ENCODE data around the gene ZNF385B.

The ZNF385B gene

DNA sequence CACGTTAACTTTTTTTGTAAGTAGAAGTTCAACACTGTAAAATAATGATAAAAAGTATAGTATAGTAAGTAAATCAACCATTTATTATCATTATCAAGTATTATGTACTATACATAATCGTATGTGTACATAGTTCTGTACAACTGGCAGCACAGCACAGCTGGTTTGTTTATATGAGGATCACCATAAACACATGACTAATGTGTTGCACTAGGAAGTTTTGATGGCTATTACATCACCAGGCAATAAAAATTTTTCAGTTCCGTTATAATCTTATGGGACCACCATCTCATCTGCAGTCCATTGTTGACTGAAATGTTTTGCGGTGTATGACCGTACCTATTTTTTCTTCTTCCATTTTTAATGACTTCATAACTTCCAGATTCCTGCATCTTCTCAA is 39.2 kb upstream of the ZNF385B start (continued):
- TF ChIP-seq ZNF140 (tag by site-specific recombination; IDR thresholded peaks at IDR 0.05) (no peak), ZFP41 (tag by site-specific recombination; IDR thresholded peaks at IDR 0.05; ENCODE audit: borderline replicate concordance) (no peak), ZNF660 (tag by site-specific recombination; IDR thresholded peaks at IDR 0.05) (no peak), ZNF629 (tag by site-specific recombination; IDR thresholded peaks at IDR 0.05) (peak; percentile 53; the same call in 1 of the 2 replicates), ZNF623 (tag by site-specific recombination; IDR thresholded peaks at IDR 0.05) (no peak), ZNF610 (tag by site-specific recombination; IDR thresholded peaks at IDR 0.05; ENCODE audit: borderline replicate concordance) (no peak), ZNF335 (tag by site-specific recombination; conservative IDR thresholded peaks at IDR 0.05) (no peak), GLIS1 (tag by site-specific recombination; IDR thresholded peaks at IDR 0.05) (no peak), ZNF423 (tag by site-specific recombination; IDR thresholded peaks at IDR 0.05) (no peak), ZNF664 (tag by site-specific recombination; IDR thresholded peaks at IDR 0.05) (no peak), GLI2 (tag by site-specific recombination; IDR thresholded peaks at IDR 0.05; ENCODE audit: borderline replicate concordance, low read depth) (no peak), ZFHX2 (tag by site-specific recombination; conservative IDR thresholded peaks at IDR 0.05) (no peak)

DNA sequence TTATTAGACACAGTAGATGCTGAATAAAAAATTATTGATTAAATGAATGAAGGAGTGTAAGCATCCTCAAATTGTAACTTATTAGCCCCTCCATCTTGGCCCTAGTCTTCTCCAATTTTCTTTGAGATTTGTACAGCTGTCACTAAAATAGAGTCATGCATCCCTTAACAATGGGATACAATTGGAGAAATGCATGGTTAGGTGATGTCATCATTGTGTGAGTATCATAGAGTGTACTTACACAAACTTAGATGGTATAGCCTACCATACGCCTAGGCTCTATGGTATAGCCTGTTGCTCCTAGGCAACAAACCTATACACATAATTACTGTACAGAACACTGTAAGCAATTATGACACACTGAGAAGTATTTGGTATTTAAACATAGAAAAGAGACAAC is 38.3 kb upstream of the ZNF385B start:
- TF ChIP-seq, protein P1, sequence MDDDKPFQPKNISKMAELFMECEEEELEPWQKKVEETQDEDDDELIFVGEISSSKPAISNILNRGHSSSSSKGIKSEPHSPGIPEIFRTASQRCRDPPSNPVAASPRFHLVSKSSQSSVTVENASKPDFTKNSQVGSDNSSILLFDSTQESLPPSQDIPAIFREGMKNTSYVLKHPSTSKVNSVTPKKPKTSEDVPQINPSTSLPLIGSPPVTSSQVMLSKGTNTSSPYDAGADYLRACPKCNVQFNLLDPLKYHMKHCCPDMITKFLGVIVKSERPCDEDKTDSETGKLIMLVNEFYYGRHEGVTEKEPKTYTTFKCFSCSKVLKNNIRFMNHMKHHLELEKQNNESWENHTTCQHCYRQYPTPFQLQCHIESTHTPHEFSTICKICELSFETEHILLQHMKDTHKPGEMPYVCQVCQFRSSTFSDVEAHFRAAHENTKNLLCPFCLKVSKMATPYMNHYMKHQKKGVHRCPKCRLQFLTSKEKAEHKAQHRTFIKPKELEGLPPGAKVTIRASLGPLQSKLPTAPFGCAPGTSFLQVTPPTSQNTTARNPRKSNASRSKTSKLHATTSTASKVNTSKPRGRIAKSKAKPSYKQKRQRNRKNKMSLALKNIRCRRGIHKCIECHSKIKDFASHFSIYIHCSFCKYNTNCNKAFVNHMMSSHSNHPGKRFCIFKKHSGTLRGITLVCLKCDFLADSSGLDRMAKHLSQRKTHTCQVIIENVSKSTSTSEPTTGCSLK (tag by site-specific recombination; IDR thresholded peaks at IDR 0.05) = no peak
- peak; percentile 41; the same call in 1 of the 2 replicates for TF ChIP-seq SCRT2 (tag by site-specific recombination; IDR thresholded peaks at IDR 0.05)
- no peak for TF ChIP-seq ZNF202 (tag by site-specific recombination; IDR thresholded peaks at IDR 0.05; ENCODE audit: borderline replicate concordance)
- TF ChIP-seq GLI2 (tag by site-specific recombination; IDR thresholded peaks at IDR 0.05; ENCODE audit: borderline replicate concordance, low read depth) = no peak
- TF ChIP-seq, protein P2, sequence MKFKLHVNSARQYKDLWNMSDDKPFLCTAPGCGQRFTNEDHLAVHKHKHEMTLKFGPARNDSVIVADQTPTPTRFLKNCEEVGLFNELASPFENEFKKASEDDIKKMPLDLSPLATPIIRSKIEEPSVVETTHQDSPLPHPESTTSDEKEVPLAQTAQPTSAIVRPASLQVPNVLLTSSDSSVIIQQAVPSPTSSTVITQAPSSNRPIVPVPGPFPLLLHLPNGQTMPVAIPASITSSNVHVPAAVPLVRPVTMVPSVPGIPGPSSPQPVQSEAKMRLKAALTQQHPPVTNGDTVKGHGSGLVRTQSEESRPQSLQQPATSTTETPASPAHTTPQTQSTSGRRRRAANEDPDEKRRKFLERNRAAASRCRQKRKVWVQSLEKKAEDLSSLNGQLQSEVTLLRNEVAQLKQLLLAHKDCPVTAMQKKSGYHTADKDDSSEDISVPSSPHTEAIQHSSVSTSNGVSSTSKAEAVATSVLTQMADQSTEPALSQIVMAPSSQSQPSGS (tag by site-specific recombination; IDR thresholded peaks at IDR 0.05; ENCODE audit: low read depth) = peak; percentile 41; the same call in 1 of the 2 replicates
- no peak for TF ChIP-seq ZNF274 (IDR thresholded peaks at IDR 0.05; ENCODE audit: low read length)
- TF ChIP-seq ZNF274 (tag by site-specific recombination; IDR thresholded peaks at IDR 0.05; ENCODE audit: borderline replicate concordance) = no peak
- TF ChIP-seq, protein P3, sequence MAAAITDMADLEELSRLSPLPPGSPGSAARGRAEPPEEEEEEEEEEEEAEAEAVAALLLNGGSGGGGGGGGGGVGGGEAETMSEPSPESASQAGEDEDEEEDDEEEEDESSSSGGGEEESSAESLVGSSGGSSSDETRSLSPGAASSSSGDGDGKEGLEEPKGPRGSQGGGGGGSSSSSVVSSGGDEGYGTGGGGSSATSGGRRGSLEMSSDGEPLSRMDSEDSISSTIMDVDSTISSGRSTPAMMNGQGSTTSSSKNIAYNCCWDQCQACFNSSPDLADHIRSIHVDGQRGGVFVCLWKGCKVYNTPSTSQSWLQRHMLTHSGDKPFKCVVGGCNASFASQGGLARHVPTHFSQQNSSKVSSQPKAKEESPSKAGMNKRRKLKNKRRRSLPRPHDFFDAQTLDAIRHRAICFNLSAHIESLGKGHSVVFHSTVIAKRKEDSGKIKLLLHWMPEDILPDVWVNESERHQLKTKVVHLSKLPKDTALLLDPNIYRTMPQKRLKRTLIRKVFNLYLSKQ (tag by site-specific recombination; IDR thresholded peaks at IDR 0.05; ENCODE audit: borderline replicate concordance) = no peak
- Histone ChIP-seq H3K9me3 (ENCODE audit: control insufficient read depth, insufficient read depth, low read depth, low read length) (no peaks in the 10 kb centered on the region), H3K4me3 (ENCODE audit: low read depth, low read length) (no peak overlapping the region), H3K27ac (ENCODE audit: extremely low read depth, low read depth, low read length) (no peak overlapping the region), H3K36me3 (ENCODE audit: control insufficient read depth in 2 of 2, insufficient read depth in 1 of 2, low read length in 2 of 2) (no peaks in the 10 kb centered on the region), H3K4me1 (ENCODE audit: control insufficient read depth, insufficient read depth, low read length) (no peaks in the 10 kb centered on the region)
- POLR2A ChIA-PET = no interaction called here
- CTCF ChIA-PET = interaction anchor here (0.7 to 1.8 kb wide), 10 partner anchors 17 to 489 kb away, joined by 3 to 5 read pairs (median 4); no protein-coding TSS in a partner anchor

DNA sequence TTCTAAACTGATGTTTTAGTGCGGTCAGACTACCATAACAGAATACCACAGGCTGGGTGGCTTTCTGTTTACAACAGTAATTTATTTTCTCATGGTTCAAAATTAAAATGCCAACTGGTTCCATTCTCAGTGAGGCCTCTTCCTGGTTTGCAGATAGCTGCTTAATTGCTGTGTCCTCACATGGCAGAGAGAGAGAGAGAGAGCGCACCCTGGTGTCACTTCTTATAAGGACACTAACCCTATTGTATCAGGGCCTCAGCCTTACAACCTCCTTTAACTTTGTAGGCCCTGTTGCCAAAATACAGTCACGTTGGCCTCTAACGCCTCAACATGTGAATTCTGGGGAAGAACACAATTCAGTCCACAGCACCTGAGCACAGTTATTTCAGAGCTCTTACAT is 37.5 kb upstream of the ZNF385B start:
- Histone ChIP-seq H3K4me1 (ENCODE audit: control insufficient read depth, insufficient read depth, low read length) (no peaks in the 10 kb centered on the region), H3K9me3 (ENCODE audit: control insufficient read depth, insufficient read depth, low read depth, low read length) (no peaks in the 10 kb centered on the region), H3K36me3 (ENCODE audit: control insufficient read depth in 2 of 2, insufficient read depth in 1 of 2, low read length in 2 of 2) (no peaks in the 10 kb centered on the region), H3K27ac (ENCODE audit: extremely low read depth, low read depth, low read length) (no peak overlapping the region), H3K4me3 (ENCODE audit: low read depth, low read length) (no peak overlapping the region)
- TF ChIP-seq ZNF416 (tag by site-specific recombination; IDR thresholded peaks at IDR 0.05) = no peak
- peak; percentile 40; the same call in 1 of the 2 replicates for TF ChIP-seq ZNF596 (tag by site-specific recombination; IDR thresholded peaks at IDR 0.05)
- peak; percentile 56 for TF ChIP-seq ZNF654 (tag by site-specific recombination; IDR thresholded peaks at IDR 0.05; ENCODE audit: low read depth)
- TF ChIP-seq TRIM28 (IDR thresholded peaks at IDR 0.05; ENCODE audit: borderline replicate concordance, low read length) = peak; percentile 37; the same call in 1 of the 2 replicates
- TF ChIP-seq, protein P4, sequence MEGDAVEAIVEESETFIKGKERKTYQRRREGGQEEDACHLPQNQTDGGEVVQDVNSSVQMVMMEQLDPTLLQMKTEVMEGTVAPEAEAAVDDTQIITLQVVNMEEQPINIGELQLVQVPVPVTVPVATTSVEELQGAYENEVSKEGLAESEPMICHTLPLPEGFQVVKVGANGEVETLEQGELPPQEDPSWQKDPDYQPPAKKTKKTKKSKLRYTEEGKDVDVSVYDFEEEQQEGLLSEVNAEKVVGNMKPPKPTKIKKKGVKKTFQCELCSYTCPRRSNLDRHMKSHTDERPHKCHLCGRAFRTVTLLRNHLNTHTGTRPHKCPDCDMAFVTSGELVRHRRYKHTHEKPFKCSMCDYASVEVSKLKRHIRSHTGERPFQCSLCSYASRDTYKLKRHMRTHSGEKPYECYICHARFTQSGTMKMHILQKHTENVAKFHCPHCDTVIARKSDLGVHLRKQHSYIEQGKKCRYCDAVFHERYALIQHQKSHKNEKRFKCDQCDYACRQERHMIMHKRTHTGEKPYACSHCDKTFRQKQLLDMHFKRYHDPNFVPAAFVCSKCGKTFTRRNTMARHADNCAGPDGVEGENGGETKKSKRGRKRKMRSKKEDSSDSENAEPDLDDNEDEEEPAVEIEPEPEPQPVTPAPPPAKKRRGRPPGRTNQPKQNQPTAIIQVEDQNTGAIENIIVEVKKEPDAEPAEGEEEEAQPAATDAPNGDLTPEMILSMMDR (tag by site-specific recombination; IDR thresholded peaks at IDR 0.05) = 0 out of 2 replicates have a peak, but pooled peaks have one; percentile 11
- POLR2A ChIA-PET = no interaction called here
- CTCF ChIA-PET = interaction anchor here (0.7 to 1.8 kb wide), 19 partner anchors 10 to 488 kb away, joined by 3 to 8 read pairs (median 3); no protein-coding TSS in a partner anchor
